HEK293T (cell line): ENCODE data around the gene FOSB.

Experiments
- ARNT ChIP-seq: fragments of 450-650 bp; IDR thresholded peaks from 2 replicates; pipeline ENCODE4 v1.6.1; 2017; ENCODE audit warnings: mild to moderate bottlenecking
- BHLHE40 ChIP-seq: fragments of 450-650 bp; IDR thresholded peaks from 2 replicates; pipeline ENCODE4 v1.6.1; 2016; ENCODE audit warnings: mild to moderate bottlenecking, moderate library complexity, borderline replicate concordance
- ELF4 ChIP-seq: fragments of 450-650 bp; IDR thresholded peaks from 2 replicates; pipeline ENCODE4 v1.6.1; 2017; ENCODE audit warnings: antibody characterized with exemption
- FOXK2 ChIP-seq: fragments of 450-650 bp; IDR thresholded peaks from 2 replicates; pipeline ENCODE4 v1.6.1; 2016; ENCODE audit warnings: mild to moderate bottlenecking
- FOXM1 ChIP-seq: fragments of 450-650 bp; IDR thresholded peaks from 2 replicates; pipeline ENCODE4 v1.6.1; 2017; ENCODE audit warnings: mild to moderate bottlenecking, borderline replicate concordance
- TARDBP ChIP-seq: fragments of 450-650 bp; IDR thresholded peaks from 2 replicates; pipeline ENCODE4 v1.6.1; 2016
- ZNF384 ChIP-seq: fragments of 450-650 bp; IDR thresholded peaks from 2 replicates; pipeline ENCODE4 v1.6.1; 2016

- TF ChIP-seq ZNF384 (no peak), FOXK2 (no peak), BHLHE40 (no peak), ELF4 (no peak), FOXM1 (no peak), TARDBP (no peak), ARNT (no peak)
Measured at GRCh38 chr19:45471111-45471930, 3.5 kb downstream of the FOSB start.
